Measurements from ENCODE around the gene OXER1. TPM values are rescaled to one million over a fixed set of nuclear protein-coding genes. Genes with fewer than 3 reads are reported as not detected.

OXER1 gene
- total RNA-seq, 1 experiment from 2014 or later = 0.10 TPM

DNA sequence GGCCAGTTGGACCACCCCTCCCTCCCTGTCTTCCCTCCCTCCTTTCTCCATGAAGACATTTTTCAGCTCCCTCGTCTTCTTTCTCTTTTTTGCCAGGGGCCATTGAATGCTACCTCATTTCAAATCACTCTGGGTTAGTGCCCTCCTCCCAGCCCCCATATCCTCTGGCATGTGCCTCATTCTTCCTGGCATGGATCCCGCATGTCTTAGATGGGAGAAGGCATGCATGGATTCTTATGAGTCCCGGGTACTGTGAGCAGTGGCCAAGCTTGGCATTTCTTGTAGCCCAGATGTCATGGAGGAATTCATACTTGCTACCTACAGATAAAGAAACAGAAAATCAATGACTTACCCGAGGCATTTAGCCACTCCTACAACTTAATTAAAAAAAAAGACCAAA, 37.4 kb upstream of the OXER1 start:
- Histone ChIP-seq H3K9me3 (ENCODE audit: control insufficient read depth, insufficient read depth, low read depth, low read length) (no peaks in the 10 kb centered on the region), H3K4me3 (ENCODE audit: low read depth in 2 of 2, low read length in 2 of 2) (no peak overlapping the region), H3K36me3 (ENCODE audit: control insufficient read depth, insufficient read depth, low read length) (no peaks in the 10 kb centered on the region), H3K27me3 (ENCODE audit: control insufficient read depth, insufficient read depth, low read length) (no peaks in the 10 kb centered on the region), H3K4me1 (ENCODE audit: control insufficient read depth, insufficient read depth, low read length) (no peaks in the 10 kb centered on the region), H3K27ac (ENCODE audit: low read length) (no peak overlapping the region)
- no peak for ATAC-seq
- in situ Hi-C loops (cut with HindIII; ENCODE audit: low pct_unique_long_range_greater_than_20kb, low sequenced_read_pairs) = no loop called here
- BruUV-seq (replicated peaks) = no TSS peak
- CTCF ChIA-PET = no interaction called here
- intact Hi-C loops (cut with micrococcal nuclease; ENCODE audit: unreplicated experiment) = no loop called here
- POLR2A ChIA-PET = no interaction called here
- no peak for TF ChIP-seq POLR2AphosphoS5 (IDR thresholded peaks at IDR 0.05; ENCODE audit: low read depth, low read length)
- TF ChIP-seq SIN3A (IDR thresholded peaks at IDR 0.05; ENCODE audit: borderline replicate concordance, insufficient read depth, low read depth, low read length) = no peak
- TF ChIP-seq, protein P1, sequence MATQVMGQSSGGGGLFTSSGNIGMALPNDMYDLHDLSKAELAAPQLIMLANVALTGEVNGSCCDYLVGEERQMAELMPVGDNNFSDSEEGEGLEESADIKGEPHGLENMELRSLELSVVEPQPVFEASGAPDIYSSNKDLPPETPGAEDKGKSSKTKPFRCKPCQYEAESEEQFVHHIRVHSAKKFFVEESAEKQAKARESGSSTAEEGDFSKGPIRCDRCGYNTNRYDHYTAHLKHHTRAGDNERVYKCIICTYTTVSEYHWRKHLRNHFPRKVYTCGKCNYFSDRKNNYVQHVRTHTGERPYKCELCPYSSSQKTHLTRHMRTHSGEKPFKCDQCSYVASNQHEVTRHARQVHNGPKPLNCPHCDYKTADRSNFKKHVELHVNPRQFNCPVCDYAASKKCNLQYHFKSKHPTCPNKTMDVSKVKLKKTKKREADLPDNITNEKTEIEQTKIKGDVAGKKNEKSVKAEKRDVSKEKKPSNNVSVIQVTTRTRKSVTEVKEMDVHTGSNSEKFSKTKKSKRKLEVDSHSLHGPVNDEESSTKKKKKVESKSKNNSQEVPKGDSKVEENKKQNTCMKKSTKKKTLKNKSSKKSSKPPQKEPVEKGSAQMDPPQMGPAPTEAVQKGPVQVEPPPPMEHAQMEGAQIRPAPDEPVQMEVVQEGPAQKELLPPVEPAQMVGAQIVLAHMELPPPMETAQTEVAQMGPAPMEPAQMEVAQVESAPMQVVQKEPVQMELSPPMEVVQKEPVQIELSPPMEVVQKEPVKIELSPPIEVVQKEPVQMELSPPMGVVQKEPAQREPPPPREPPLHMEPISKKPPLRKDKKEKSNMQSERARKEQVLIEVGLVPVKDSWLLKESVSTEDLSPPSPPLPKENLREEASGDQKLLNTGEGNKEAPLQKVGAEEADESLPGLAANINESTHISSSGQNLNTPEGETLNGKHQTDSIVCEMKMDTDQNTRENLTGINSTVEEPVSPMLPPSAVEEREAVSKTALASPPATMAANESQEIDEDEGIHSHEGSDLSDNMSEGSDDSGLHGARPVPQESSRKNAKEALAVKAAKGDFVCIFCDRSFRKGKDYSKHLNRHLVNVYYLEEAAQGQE (IDR thresholded peaks at IDR 0.05; ENCODE audit: insufficient read depth in 1 of 2, low read depth in 2 of 2, low read length in 1 of 2) = no peak
- TF ChIP-seq, protein P2, sequence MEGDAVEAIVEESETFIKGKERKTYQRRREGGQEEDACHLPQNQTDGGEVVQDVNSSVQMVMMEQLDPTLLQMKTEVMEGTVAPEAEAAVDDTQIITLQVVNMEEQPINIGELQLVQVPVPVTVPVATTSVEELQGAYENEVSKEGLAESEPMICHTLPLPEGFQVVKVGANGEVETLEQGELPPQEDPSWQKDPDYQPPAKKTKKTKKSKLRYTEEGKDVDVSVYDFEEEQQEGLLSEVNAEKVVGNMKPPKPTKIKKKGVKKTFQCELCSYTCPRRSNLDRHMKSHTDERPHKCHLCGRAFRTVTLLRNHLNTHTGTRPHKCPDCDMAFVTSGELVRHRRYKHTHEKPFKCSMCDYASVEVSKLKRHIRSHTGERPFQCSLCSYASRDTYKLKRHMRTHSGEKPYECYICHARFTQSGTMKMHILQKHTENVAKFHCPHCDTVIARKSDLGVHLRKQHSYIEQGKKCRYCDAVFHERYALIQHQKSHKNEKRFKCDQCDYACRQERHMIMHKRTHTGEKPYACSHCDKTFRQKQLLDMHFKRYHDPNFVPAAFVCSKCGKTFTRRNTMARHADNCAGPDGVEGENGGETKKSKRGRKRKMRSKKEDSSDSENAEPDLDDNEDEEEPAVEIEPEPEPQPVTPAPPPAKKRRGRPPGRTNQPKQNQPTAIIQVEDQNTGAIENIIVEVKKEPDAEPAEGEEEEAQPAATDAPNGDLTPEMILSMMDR (IDR thresholded peaks at IDR 0.05) = no peak
- no peak for TF ChIP-seq TCF7L2 (IDR thresholded peaks at IDR 0.05; ENCODE audit: low read depth, low read length)
- no peak for DNase-seq (ENCODE audit: low read depth, low spot score)

DNA sequence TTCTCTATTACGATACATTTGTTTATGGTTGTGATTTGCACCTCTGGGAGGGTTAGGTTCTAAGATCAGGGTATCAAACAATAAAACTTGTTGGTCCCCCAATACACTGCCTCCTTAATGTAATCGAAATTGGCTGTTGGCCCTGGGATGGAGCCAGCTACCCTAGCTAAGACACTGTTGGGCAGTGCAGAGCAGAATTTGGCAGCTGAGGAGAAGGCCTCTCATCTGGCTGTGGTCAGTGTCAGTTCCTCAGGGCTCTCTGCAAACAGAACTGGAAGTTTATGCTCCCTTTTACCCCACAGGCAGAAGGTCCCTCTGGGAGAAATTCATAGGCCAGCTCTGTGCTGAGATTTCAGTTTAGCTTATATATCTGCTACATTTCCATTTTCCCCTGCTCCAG, 37.0 kb upstream of the OXER1 start:
- TF ChIP-seq, protein P2 (IDR thresholded peaks at IDR 0.05) = no peak
- TF ChIP-seq TCF7L2 (IDR thresholded peaks at IDR 0.05; ENCODE audit: low read depth, low read length) = no peak
- TF ChIP-seq, protein P1 (IDR thresholded peaks at IDR 0.05; ENCODE audit: insufficient read depth in 1 of 2, low read depth in 2 of 2, low read length in 1 of 2) = no peak
- TF ChIP-seq SIN3A (IDR thresholded peaks at IDR 0.05; ENCODE audit: borderline replicate concordance, insufficient read depth, low read depth, low read length) = no peak
- no peak for TF ChIP-seq POLR2AphosphoS5 (IDR thresholded peaks at IDR 0.05; ENCODE audit: low read depth, low read length)
- in situ Hi-C loops (cut with HindIII; ENCODE audit: low pct_unique_long_range_greater_than_20kb, low sequenced_read_pairs) (no loop called here), intact Hi-C loops (cut with micrococcal nuclease; ENCODE audit: unreplicated experiment) (no loop called here)
- ATAC-seq (no peak), DNase-seq (ENCODE audit: low read depth, low spot score) (no peak)
- no TSS peak for BruUV-seq (replicated peaks)
- H3K36me3 ChIP-seq (ENCODE audit: control insufficient read depth, insufficient read depth, low read length) = no peaks in the 10 kb centered on the region
- H3K27ac ChIP-seq (ENCODE audit: low read length) = no peak overlapping the region
- CTCF ChIA-PET = interaction anchor here (0.7 kb wide), 1 partner anchor 325 kb away, joined by 3 read pairs; no protein-coding TSS in a partner anchor
- no peaks in the 10 kb centered on the region for H3K9me3 ChIP-seq (ENCODE audit: control insufficient read depth, insufficient read depth, low read depth, low read length)
- H3K4me1 ChIP-seq (ENCODE audit: control insufficient read depth, insufficient read depth, low read length) = no peaks in the 10 kb centered on the region
- POLR2A ChIA-PET = no interaction called here
- H3K27me3 ChIP-seq (ENCODE audit: control insufficient read depth, insufficient read depth, low read length) = no peaks in the 10 kb centered on the region
- no peak overlapping the region for H3K4me3 ChIP-seq (ENCODE audit: low read depth in 2 of 2, low read length in 2 of 2)

All from Panc1 (cell line).